CD4-positive, alpha-beta T cell treated with Interleukin-4 for 1 hour (primary cell): ENCODE data around the gene MED14.
A peak's percentile ranks its signal among the peaks of the same experiment; 100 is the strongest.

Experiments used
- DNase-seq, 2 donors: peaks; one replicate each; pipeline ENCODE4 v3.0.0-alpha.2; 2020 to 2022

MED14 gene

DNA sequence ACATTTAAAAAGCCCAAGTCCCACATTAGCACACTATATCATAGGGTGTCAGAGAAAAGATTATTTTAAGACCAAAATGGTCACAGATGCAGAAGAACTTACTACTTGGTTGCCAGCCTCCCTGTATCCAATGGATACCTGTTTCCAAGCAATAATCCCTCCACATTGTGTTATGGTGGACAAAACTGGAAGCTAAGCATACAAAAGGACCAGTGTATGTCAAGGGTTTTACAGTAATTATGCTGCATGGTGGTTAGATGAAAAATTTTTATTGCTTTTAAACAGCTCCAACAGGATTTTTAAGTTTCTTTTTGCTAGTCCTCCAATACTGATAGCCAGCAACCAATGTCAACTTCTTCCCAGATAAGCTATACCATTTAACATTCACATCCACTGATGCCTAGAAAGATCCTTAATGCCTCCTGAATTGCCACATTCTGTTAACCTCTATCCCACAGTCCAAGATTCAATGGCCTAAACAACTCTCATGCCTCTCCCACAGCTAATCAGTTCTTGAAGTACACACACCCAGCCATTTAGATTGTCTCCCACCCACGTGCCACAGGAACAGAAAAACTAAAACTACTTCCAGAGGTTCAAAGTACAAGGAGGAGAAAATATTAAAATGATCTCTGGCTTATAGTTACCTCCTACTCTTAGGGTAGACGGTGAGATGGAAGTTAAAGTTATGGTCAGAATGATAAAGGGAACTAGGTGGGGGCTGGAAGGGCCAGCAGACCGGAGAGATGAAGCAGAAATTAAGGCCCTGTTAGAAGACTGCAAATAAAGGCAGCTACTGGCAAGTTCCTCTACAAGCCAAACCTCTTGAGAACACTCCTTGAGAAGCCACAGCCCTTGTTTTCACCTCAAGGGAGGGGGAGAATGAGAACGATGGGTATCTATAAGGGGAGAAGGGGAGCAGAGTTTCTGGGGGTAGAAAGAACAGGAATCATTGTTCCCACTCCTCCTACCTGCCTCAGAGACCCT, 5.5 kb downstream of the MED14 start:
- DNase-seq, result no peak

DNA sequence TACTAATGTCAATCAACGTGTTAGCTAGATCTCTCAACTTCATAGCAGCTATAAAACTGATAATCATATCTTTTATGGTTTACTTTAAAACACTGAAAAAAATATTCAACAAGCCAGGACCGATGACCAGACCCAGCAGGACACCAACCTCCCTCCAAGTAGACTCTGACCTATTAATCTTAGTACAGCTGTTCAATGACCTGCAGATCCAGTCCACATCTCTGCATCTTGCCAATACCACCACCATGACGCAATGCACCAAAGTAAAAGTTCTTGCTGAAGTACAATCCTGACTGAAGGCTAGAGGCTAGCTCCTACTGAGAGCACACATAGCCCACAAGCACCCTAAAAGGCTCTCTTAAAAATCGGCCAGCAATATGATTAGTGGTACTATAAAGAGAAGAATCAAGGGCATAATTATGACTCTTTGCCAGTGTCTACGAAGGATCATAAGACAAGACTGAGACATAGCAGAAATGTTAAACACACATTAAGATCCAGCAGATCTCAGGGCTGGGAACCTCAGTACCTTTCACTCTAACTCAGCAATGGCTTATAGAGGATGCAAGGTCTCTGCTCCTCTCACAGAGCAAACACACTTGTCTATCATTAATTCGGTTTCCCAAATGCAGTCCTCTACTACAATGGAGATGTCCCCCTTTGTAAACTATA, 7.6 kb downstream of the MED14 start:
- no peak for DNase-seq

DNA sequence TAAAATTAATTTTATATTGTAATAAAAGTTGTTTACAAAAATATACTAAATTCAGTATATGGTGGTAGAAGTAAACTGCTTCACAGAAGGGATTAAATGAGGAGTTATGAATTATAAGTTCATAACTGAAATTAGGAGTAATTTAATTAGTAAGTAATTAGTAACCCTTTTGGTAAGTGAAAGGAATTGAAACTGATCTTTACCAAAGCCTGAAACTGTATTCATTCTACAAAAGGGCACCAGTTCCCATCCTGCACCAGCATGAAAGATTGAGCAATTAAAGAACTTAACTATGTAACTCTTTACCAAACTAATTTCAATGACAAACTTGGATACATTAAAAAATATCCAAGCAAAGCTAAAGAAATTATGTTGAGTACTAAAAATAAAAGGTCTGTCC, 8.2 kb downstream of the MED14 start:
- no peak for DNase-seq

DNA sequence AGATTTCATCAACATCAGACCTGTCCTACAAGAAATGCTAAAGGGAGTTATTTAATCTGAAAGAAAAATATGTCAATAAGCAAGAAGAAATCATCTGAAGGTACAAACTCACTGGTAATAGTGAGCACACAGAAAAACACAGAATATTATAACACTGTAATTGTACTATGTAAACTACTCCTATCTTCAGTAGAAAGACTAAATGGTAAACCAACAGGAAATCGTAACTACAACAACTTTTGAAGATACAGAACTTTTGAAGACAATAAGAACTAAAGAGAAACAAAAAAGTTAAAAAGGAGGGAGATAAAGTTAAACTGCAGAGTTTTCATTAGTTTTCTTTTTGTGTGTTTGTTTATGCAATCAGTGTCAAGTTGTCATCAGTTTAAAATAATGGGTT, 12.4 kb downstream of the MED14 start:
- peak in 1 of 2 donors; percentile 4 for DNase-seq

DNA sequence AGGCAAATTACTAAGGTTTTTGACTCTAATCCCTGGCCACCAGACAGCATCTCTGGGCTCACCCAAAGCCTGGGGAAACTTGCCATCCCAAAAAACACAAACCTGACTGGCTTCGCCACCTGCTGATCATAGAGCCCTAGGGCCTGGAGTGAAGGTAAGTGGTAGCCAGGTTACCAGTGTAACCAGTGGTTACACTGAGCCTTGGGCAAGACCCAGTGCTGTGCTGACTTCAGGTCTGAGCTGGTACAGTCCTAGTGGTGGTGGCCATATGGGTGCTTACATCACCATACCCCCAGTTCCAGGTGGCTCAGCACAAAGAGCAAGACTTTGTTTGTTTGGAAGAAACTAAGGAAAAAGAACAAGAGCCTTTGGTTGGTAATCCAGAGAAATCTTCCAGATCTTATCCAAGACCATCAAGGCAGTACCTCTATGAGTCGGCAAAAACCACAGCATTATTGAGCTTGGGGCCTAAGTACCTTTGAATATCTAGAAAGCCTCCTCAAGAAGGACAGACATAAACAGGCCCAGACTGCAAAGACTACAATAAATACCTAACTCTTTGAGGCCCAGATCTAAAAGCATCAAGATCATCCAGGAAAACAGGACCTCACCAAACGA, 13.7 kb downstream of the MED14 start:
- no peak for DNase-seq

DNA sequence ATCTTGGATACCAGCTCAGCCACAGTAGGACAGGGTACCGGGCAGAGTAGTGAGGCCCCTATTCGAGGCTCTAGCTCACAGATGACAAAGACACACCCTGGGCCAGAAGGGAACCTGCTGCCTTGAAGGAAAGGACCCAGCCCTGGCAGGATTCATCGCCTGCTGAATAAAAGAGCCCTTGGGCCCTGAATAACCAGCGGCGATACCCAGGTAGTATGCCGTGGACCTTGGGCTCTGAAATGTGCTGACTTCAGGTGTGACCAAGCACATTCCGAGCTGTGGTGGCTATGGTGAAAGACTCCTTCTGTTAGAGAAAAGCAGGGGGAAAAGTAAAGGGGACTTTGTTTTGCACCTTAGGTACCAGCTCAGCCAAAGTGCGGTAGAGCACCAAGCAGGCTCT, 14.6 kb downstream of the MED14 start:
- no peak for DNase-seq

DNA sequence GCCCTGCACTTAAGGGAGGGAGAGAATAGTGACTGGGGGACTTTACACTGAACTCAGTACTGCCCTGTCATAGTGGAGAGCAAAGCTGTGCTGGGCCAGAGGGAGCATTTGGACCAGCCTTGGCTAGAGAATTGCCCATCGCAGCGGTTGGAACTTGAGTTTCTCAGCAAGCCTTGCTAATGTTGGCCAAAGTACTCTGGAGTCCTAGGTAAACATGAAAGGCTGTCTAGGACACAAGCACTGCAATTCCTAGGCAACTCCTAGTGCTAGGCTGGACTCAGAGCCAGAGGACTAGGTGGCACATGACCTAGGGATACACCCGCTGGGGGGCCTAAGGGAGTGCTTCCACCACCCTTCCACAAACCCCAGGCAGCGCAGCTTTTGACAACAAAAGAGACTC, 15.0 kb downstream of the MED14 start:
- DNase-seq, result no peak

DNA sequence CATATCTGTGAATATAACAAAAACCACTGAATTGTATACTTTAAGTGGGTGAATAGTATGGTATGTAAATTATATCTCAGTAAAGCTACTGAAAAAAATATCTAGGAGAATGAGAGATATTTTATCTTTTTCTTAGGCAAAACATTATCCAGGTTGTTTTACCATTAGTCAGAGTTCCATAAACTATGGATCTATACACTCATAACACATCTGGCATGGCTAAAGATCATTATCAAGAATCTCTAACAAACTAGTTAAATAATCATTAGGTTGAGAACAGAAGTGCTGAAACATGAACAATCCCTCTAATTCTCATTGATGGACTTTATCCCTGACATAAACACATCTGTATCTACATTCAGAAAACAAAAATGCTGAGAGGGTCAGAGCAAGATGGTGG, 15.6 kb downstream of the MED14 start:
- DNase-seq, result no peak

DNA sequence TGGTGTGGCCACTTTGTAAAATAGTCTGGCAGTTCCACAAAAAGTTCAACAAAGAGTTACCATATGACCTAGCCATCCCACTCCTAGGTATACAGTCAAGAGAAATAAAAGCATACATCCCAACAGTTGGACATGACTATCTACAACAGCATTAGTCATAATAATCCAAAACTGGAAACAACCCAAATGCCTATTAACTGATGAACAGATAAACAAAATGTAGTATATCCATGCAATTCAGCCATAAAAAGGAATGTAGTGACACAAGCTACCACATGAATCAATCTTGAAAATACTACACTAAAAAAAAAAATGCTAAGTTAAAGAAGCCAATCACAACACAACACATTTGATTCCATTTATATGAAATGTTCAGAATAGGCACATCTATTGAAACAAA, 16.1 kb downstream of the MED14 start:
- no peak for DNase-seq

DNA sequence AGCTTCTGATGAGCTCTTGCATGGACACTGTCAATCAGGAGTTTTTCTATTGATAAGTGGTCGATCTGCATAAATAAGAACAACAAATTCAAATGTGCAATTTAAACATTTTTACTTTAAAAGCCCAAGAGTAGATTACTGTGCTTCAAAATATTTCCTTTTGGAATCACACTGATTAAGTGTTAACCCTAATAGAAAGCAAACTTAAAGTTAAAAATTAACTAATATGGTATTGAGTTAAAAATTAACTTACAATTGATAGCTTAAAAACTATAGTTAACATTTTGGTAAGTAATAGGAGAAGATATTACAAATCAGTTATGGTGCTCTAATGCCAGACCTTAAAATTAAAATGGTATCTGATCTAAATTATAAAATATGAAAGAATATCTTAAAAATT, 25.9 kb downstream of the MED14 start:
- DNase-seq, result no peak

DNA sequence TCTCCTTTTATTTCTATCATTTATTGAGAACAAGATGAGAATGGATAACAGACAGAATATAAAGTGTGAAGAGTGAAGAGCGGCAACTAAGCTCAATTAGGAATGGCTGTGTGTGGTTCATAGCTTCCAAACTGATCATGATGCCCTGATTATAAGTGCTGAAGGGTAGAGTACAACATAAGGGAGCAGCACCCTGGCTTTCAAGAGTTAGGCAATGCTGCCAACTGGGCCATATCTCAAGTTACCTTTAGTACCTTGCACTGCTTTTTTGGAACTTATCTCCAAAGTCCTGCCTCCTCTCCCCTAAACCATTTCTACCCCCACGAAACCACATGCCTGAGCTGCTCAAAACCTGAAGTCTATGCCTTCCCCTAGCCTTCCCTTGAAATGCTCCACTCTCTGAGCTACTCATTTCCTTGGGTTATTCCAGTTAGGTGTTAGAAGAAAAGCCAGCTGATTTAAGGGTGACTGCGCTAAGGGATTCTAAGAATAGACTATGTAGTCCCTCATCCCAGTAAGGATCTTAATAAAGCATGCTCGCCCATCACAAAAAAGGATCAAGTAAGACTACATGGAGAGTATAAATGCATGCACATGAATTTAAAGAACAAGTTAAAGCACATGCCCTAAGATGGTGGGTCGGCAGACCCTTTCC, 29.6 kb downstream of the MED14 start:
- DNase-seq, result no peak

DNA sequence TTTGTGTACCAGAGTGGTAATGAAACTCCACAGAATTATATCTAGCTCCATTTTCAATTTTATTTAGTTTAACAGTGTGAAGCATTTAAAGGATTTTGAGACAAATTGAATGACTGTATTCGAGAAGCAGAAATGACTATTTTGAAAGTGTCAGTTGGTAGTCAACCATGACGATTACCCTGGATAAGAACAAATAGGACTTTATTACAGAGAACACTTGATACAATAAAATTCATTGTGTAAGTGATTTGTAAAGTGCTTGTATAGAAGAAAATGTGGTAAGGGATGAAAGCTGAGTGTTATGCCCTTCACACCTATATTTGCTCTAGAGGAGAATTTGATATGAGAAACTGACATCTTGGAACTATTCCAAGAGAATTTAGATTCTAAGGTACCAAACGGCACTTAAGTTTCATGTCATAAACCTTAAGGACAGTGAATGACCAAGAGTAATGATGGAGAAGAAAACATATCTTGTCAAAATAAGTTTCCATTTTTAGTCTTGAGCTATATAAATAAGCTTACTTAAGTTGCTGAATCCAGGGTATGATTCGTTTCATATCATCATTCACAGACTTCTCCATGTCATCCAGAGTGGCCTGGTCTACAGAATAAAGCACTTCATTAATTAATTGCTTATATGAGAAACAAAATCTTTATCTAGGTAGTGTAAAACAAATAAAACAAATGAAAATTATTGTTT, 34.6 kb downstream of the MED14 start:
- DNase-seq, result no peak

DNA sequence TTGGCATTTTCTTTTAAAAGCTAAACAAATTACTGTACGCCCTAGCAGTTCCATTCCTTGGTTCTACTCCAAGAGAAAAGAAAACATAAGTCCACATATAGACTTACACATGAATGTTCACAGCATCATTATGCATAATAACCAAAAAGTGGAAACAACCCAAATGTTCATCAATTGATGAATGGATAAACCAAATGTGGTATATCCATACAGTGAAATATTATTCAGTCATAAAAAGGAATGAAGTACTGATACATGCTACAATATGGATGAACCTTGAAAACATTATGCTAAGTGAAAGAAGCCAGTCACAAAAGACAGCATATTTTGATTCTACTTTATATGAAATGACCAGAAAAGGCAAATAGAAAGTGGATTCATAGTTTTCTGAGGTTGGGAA, 36.5 kb downstream of the MED14 start:
- no peak for DNase-seq

DNA sequence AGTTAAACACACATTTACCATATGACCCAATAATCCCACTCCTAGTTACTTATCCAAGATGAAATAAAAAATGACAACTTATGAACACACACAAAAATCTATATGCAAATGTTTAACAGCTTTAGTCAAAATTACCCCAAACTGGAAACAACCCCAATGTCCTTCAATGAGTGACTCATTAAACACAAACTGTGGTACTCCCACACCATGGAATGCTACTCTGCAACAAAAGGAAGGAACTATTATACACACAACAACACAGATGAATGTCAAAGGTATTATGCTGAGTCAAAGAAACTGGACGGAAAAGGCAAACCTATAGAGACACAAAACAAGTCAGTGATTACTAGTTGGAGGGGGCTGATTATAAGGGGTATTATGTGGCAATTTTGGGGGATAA, 40.5 kb downstream of the MED14 start:
- no peak for DNase-seq

DNA sequence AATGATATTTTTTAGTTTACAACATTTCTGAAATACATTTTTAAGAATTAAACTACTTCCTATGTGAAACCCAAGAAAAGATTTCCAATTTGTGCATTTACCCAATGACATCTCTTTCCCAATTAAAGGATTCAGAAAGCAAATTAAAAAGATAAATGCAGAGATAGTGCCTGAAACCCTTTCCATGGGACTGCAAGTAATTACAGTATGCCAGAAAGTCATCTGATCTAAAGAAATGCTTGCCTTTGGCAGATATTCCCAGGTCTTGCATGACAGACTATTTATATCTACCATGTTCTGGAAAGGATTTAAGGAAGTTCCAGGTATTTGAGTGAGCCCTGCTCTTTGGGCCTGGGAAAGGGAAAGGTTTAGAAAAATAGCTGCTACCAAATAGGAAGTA, 46.4 kb downstream of the MED14 start:
- DNase-seq, result no peak

DNA sequence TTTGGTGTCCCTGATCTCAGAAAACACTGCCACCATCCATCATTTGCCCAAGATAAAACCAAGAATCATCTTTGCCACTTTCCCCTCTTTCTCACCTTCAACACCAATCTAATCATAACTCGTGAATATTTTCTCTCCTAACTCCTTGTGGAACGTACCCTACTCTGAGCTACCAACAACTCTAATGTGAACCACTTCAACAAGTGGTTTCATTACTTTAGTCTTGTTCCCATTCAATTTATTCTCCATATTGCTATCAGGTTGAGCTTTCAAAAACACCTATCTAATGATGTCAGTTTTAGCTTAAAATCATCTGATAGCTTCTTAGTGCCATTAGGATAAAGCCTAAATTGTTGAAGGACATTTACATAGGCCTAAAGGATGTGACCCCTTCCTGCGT, 48.2 kb downstream of the MED14 start:
- DNase-seq, result no peak

DNA sequence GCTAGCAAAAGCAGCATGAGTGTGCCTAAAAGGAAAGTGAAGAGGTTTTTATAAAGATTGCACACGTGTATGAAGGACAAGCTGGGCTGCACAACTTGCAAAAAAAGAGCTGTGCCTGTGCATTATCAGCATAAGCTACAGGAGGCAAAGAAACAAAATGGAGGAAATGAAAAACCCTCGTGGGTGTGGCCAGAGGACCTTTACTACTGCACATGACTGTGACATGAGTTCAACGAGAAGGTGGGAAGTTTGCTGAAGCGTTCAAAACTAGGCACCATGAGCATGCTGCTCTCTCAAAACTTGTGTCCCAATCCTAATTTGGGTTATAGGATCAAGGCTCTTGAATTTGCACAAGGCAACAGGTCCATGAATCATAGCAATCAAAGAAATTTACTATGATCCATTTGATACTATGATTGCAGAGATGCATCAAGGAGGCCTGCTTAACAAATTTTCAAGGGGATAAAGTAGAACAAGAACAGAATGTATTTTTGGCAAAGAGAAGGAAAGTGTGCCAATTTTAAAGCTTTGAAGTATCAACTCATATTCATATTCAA, 49.9 kb downstream of the MED14 start:
- no peak for DNase-seq

DNA sequence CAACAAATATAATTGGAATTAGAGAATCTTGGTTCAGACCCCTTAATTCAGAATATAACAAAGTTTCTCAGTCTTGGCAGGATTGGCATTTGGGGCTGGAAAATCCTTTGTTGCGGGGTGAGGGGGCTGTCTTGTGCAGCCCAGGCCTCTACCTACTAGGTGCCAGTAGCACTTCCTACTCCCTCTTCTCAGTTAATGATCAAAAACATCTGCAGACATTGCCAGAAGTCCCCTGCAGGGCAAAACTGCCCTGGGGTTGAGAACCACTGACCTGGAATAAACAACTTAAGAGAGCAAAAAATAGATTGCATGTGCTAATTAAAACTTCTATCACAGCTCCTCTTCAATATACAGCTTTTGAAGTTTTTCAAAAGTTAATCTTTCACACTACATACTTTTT, 51.2 kb downstream of the MED14 start:
- no peak for DNase-seq

DNA sequence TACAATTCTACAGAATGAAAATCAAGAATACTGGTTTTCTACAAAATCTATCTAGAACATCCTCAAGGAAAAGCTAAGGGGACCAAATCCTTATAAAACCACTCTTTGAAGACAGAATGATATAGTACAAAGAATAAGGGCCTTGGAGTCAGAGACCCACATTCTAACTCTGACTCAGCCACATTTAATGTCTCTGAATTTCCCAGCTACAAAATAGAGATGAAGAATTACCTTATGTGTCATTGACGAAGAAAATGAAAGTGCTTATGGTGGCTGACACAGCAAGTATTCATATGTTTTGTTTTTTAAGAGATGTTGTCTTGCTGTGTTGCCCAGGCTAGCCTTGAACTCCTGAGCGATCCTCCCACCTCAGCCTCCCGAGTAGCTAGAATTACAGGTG, 52.1 kb downstream of the MED14 start:
- DNase-seq, result no peak

DNA sequence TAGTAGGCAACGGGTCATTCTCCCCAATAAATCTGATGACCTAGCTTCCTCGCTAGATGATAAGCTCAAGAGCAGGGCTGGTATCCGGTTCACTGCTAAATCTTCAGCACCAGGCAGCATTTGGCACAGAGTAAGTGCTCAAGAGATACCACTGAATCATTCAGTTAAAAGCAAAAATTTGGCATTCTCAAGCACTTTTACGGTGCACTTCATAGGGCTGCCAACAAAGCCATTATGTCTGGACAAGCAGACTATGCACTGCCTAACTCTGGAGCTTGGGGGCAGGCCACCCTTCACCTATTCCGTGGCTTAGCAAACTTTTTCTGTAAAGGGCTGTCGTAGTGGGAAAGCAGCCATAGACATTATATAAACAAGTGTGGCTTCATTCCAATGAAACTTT, 64.2 kb downstream of the MED14 start:
- no peak for DNase-seq

DNA sequence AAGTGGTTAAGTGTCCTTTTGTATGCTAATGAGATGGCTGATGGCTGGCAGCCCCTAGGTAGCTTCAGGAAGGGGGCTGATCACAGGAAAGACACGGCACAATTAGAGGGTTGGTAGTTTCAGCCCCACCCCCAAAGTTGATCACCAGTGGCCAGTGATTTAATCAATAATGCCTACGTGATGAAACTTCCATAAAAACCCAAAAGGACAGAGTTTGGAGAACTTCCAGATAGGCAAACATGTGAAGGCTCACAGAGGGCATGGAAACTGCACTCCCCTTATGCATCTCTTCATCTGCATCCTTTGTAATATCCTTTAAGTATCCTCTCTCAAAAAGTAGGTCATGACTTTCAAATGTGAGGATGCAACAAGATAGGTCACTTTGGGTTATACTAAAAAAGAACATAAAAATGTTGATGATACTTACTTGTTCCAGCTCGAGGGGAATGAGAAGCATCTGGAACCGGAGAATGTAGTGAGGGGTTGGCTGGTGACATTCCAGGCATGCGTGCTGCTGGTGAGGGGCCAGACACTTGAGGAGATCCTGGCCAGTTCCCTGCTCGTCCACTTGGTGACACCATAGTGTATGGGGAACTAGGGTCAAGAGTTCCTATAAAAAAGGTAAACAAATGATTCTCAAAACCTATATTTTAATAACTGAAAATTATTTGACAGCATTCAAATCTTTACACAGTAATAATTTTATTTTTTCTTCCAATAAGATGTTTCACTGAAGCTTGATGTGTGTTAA, 71.3 kb downstream of the MED14 start:
- no peak for DNase-seq
